Lung (tissue), 12 donors: ENCODE results near the gene LARGE1. TPM values are rescaled to one million over a fixed set of nuclear protein-coding genes. Genes with fewer than 3 reads are reported as not detected.
"Not testable (repeated sequence)": the region's sequence is repeated elsewhere in the genome, so short reads cannot be mapped to it uniquely, and the experiment has no call there.

Source experiments
- ATAC-seq: fragments of 200-7000 bp; cut with Tn5 transposase; one replicate; pipeline ENCODE4 v1.9.1; 2020; ENCODE audit warnings: moderate number of reproducible peaks; ENCODE audit not compliant: insufficient read depth, low FRiP score
- DNase-seq, 3 donors: peaks; one replicate each; pipeline ENCODE4 v3.0.0-alpha.2; 2013 to 2017
- H3K27ac ChIP-seq, 2 donors: one replicate each; pipeline ENCODE4 v1.5.1; 2013; ENCODE audit warnings: mild to moderate bottlenecking in 2 of 2, moderate library complexity in 2 of 2, control low read depth in 1 of 2, inconsistent platforms in 1 of 2, low read depth in 1 of 2, low read length in 1 of 2
- H3K27me3 ChIP-seq, 3 donors: one replicate each; pipeline ENCODE4 v1.5.1; 2013; ENCODE audit warnings: low read length in 2 of 3; ENCODE audit not compliant: control insufficient read depth in 3 of 3, insufficient read depth in 3 of 3
- H3K36me3 ChIP-seq, 4 donors: one replicate each; pipeline ENCODE4 v1.5.1; 2013; ENCODE audit warnings: low read length in 4 of 4, mild to moderate bottlenecking in 1 of 4, moderate library complexity in 1 of 4; ENCODE audit not compliant: control insufficient read depth in 4 of 4, insufficient read depth in 4 of 4
- H3K4me1 ChIP-seq, 5 donors: one replicate each; pipeline ENCODE4 v1.5.1; 2013; ENCODE audit warnings: low read length in 5 of 5, mild to moderate bottlenecking in 2 of 5, moderate library complexity in 1 of 5; ENCODE audit not compliant: control insufficient read depth in 5 of 5, insufficient read depth in 5 of 5
- H3K4me3 ChIP-seq: one replicate; pipeline ENCODE4 v1.5.1; 2013; ENCODE audit warnings: mild to moderate bottlenecking, control low read depth, moderate library complexity
- H3K9ac ChIP-seq, 2 donors: one replicate each; pipeline ENCODE4 v1.5.1; 2013; ENCODE audit warnings: low read length in 2 of 2, control low read depth in 1 of 2; ENCODE audit not compliant: insufficient read depth in 1 of 2
- H3K9me3 ChIP-seq, 4 donors: one replicate each; pipeline ENCODE4 v1.5.1; 2013; ENCODE audit warnings: low read length in 3 of 4, mild to moderate bottlenecking in 1 of 4, moderate library complexity in 1 of 4; ENCODE audit not compliant: control insufficient read depth in 4 of 4, insufficient read depth in 3 of 4
- CTCF ChIP-seq: IDR thresholded peaks from 2 replicates; pipeline ENCODE4 v1.5.1; 2012; ENCODE audit warnings: mild to moderate bottlenecking; ENCODE audit errors: control extremely low read depth, extremely low read depth
- WGBS, 2 donors: extraction: QIAGEN DNeasy Blood & Tissue Kit; methylation state at CpG; one replicate each; pipeline ENCODE4 v1.1.7; 2013; 5-methylcytosine and 5-hydroxymethylcytosine counted together
- polyA plus RNA-seq, 2 donors: library from polyadenylated mRNA; stranded (reverse); fragments of 200-250 nt; gene quantifications; one replicate each; pipeline ENCODE4 v1.2.1, GENCODE V29; 2013
- total RNA-seq, 2 donors: library from RNA; depleted of rRNA in 1 of 2; stranded (reverse); fragments of >200 nt in 1 of 2; gene quantifications; one replicate each; pipeline ENCODE4 v1.2.1, GENCODE V29; 2014 to 2021
- donor health status: control.
- donor health status: control.
- donor health status: Bipolar disorder and iron deficiency.
- donor health status: healthy.
- donor health status: DM: yes; HTN: yes; CAD: no.

The LARGE1 gene
- total and polyA plus RNA-seq, 4 donors = 2.9 to 41.1 (median 15.4) TPM

GRCh38 chr22:33461698-33462434 is 458.4 kb downstream of the LARGE1 start:
- 92 to 96% methylated on average over 2 of the region's 2 CpGs for WGBS, 2 donors
- no peak overlapping the region for H3K9ac ChIP-seq

GRCh38 chr22:33461245-33461644 is 459.0 kb downstream of the LARGE1 start:
- not testable (repeated sequence) for H3K9ac ChIP-seq, H3K36me3 ChIP-seq, H3K27me3 ChIP-seq, H3K4me3 ChIP-seq, H3K9me3 ChIP-seq, DNase-seq, ATAC-seq, H3K27ac ChIP-seq
- 87 to 96% methylated on average over 1 of the region's 1 CpG for WGBS, 2 donors
- peaks cover 0 to 19% (median 0%) of the 10 kb centered on the region in 5 donors for H3K4me1 ChIP-seq

More at GRCh38 chr22:33461698-33462434, 458.4 kb downstream of the LARGE1 start:
- peaks cover 0 to 2% (median 0%) of the 10 kb centered on the region in 4 donors for H3K9me3 ChIP-seq
- H3K27me3 ChIP-seq = no peaks in the 10 kb centered on the region
- H3K4me1 ChIP-seq = peaks cover 0 to 20% (median 2%) of the 10 kb centered on the region in 5 donors
- H3K4me3 ChIP-seq = no peak overlapping the region
- DNase-seq (no peak), ATAC-seq (no peak)
- peaks cover 0 to 2% (median 0%) of the 10 kb centered on the region in 4 donors for H3K36me3 ChIP-seq
- H3K27ac ChIP-seq = no peak overlapping the region
- no peak for TF ChIP-seq CTCF

DNA sequence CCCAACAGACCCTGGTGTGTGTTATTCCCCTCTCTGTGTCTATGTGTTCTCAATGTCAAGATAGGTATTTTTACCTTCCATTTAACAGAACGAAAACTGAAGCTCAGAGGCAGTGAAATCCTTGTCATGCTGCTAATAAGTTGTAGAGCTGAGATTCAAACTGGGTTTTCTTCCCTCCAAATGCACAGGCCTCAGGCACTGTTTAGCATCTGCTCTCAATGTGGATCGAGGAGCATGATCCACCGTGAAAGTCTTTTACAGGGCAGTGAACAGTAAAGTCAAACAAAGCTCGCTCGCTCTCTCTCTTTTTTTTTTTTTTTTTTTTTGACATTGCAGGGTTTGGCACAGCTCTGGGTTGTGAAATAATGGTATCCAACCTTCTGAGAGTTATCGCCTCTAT is 461.1 kb downstream of the LARGE1 start:
- TF ChIP-seq CTCF = no peak
- ATAC-seq (no peak), DNase-seq (no peak)
- peaks cover 0 to 18% (median 0%) of the 10 kb centered on the region in 5 donors for H3K4me1 ChIP-seq
- peaks cover 0 to 2% (median 0%) of the 10 kb centered on the region in 4 donors for H3K9me3 ChIP-seq
- H3K27me3 ChIP-seq = no peaks in the 10 kb centered on the region
- no peak overlapping the region for H3K9ac ChIP-seq
- H3K27ac ChIP-seq = no peak overlapping the region
- H3K4me3 ChIP-seq = no peak overlapping the region
- H3K36me3 ChIP-seq = peaks cover 0 to 2% (median 0%) of the 10 kb centered on the region in 4 donors
- 89 to 94% methylated on average over 6 of the region's 6 CpGs for WGBS, 2 donors

DNA sequence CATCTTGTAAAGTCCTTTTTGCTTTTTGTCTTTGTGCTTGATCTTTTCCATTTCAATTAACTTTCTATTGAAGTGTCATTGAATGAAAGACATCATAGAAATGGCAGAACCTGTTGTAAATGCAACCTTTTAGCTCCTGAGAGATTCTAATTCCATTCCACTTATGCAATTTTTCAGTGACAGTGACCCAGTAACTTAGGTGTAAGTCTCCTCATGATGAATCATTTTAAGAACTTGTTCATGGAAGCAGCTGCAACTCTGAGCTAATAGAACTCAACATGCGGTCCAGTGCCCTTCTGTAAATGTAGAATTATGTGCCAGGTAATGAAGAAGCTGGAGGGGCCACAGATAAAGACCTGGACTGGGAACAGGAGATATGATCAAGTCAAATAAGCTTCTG is 463.8 kb downstream of the LARGE1 start:
- WGBS, 2 donors = 98 to 100% methylated on average over 1 of the region's 1 CpG
- Histone ChIP-seq H3K9me3 (no peaks in the 10 kb centered on the region), H3K36me3 (no peaks in the 10 kb centered on the region), H3K27me3 (no peaks in the 10 kb centered on the region), H3K9ac (no peak overlapping the region), H3K27ac (no peak overlapping the region), H3K4me1 (peaks cover 0 to 24% (median 0%) of the 10 kb centered on the region in 5 donors), H3K4me3 (no peak overlapping the region)
- ATAC-seq = no peak
- DNase-seq = no peak
- no peak for TF ChIP-seq CTCF
